Stimulated activated naive CD4-positive, alpha-beta T cell (primary cell): ENCODE results near the gene KLHL5.

ENCODE experiments used
- DNase-seq, 6 experiments: peaks; one replicate each; lab custom pipeline; 2025; lab: John Stamatoyannopoulos, UW

KLHL5 gene

GRCh38 chr4:39062094-39062769, at the start of gene KLHL5:
TSS of gene KLHL5 (plus strand) at chr4:39062232. CDS start at chr4:39062653, 421 bp downstream.
- DNase-seq = no peak

DNA sequence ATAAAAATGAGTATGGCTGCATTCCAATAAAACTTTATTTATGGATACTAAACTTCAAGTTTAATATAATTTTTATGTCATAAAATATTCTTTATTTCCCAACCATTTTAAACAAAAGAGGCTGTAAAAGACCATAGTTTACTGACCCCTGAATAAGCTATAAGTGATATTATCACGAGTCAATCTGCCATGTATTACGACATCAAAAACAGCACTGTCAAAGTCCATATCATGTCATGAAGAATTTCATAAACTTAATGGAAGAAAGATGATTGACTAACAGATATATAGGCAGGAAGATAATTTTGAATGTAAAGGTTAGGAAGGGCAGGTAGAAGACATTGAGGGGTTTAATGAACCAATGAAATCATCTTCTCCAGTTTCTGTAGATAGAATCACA, 48.0 kb upstream of the KLHL5 start:
- no peak for DNase-seq

GRCh38 chr4:39020130-39020529, 41.9 kb upstream of the KLHL5 start:
- no peak for DNase-seq

- DNase-seq = no peak
These were observed 40.4 kb upstream of the KLHL5 start for GRCh38 chr4:39021631-39022030.

- DNase-seq = no peak
These were observed 39.8 kb upstream of the KLHL5 start for GRCh38 chr4:39022241-39022640.

DNA sequence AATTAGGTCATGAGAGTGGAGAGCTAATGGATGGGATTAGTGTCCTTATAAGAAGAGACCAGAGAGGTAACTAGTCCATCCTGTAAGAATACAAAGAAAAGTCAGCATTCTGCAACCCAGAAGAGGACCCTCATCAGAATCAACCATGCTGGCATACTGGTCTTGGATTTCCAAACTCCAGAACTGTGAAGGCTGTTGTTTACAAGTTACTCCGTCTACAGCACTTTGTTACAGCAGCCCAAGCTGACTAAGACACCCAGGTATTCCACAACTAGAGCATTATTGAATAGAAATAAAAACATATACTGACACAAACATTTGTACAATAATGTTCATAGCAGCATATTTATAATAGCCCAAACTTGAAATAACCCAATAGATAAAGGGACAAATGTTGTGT, 39.0 kb upstream of the KLHL5 start:
- DNase-seq = no peak

DNA sequence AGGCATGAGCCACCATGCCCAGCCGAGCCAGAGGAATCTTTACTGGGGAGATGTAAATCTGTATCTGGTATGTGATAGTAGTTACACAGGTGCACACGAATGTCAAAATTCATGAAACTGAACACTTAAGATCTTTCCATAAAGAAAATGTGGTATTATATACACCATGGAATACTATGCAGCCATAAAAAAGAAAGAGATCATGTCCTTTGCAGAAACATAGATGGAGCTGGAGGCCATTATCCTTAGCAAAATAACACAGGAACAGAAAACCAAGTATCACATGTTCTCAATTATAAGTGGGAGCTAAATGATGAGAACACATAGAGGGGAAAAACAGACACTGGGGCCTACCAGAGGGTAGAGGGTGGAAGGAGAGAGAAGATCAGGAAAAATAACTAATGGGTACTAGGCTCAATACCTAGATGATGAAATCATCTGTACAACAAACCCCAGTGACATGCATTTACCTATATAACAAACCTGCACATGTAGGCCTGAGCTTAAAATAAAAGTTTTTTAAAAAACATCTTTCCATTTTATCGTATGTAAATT, 37.6 kb upstream of the KLHL5 start:
- DNase-seq = no peak

DNA sequence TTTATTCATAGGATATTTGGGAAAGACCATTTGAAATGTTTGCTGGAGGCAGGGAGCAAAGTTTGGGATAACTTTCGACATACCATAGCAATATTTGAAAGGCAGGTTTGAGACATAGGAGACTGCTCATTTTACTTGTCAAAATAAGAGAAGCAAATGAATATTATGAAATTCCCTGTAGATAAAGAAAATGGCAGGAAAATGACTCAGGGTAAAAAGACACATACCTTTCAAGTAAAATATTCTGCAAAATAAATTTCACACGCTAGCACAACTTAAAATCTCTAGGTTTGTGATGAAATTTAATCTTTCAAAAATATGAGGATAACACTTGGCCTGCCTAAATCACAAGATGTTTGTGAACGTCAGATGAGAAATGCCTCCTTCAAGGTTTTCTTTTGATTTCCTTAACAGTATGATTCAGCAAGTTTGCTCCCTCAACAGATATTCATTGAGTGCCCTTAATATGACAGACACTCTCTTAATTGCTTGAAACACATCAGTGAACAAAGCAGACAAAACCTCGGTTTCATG, 36.4 kb upstream of the KLHL5 start:
- no peak for DNase-seq

DNA sequence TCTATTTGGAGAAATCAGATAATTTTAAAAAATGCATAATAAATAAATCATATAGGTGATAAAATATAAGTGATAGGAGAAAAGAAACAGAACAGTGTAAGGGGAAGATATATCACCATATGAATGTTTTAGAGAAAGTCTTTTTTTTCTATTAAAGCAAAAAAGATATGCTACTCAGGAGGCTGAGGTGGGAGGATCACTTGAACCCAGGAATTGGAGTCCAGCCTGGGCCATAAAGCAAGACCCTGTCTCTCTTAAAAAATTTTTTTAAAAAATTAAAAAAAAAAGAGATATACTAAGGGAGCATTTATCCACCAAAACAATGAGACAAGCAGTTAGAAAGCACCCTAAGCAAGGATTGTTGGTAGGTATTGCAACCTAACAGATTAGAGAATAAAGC, 35.9 kb upstream of the KLHL5 start:
- no peak for DNase-seq

- peak in 2 of 6 experiments; percentile 5 for DNase-seq
These were observed 32.0 kb upstream of the KLHL5 start for GRCh38 chr4:39029752-39030694.

- DNase-seq = no peak
These were observed 31.3 kb upstream of the KLHL5 start for GRCh38 chr4:39030725-39031124.

GRCh38 chr4:39031590-39032020, 30.4 kb upstream of the KLHL5 start:
- peak in 1 of 6 experiments; percentile 7 for DNase-seq

- DNase-seq = peak in 4 of 6 experiments; percentile 6 to 67 (median 66)
These were observed 29.6 kb upstream of the KLHL5 start, which contains the start of gene TMEM156 for GRCh38 chr4:39032218-39033085. TSS of gene TMEM156 (minus strand) at chr4:39032409. CDS start at chr4:39032313, 96 bp downstream.

DNA sequence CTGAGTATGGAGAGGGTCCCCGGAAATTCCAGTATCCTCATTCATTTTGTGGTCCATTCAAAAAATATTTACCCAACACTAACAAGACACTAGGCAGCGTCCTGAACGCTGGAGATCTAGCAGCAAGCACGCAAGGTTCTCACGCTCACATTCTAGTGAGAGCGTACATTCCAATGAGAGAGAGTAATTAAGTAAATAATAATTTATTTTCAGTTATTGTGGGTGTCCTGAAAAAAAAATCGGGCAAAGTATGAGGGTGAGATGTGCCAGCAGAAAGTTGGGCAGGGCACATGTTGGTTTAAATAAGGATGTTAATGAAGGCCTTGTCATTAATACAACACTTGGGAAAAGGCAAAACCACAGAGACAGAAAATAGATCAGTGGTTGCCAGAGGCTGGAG, 25.9 kb upstream of the KLHL5 start:
- no peak for DNase-seq

- no peak for DNase-seq
These were observed 24.6 kb upstream of the KLHL5 start for GRCh38 chr4:39037491-39037825.

- no peak for DNase-seq
These were observed 24.1 kb upstream of the KLHL5 start for GRCh38 chr4:39037941-39038340.

DNA sequence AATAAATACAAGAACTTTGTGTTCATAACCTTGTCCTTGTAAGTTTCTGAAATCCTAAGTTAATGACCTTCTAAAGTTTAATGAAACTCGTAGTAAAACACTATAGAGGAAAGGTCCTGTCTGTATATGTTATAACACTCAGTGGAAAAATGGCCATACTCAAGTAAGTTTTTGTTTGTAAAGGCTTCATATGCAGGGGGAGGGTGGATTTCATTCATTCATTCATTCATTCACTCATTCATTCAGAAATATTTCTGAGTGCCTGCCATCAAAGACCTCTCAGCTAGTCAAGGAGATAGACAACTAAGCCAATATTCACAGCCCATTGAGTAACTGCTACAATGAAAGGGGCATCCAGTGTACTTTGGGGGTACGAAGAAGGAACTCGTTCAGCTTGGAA, 22.9 kb upstream of the KLHL5 start:
- DNase-seq = no peak

- DNase-seq = no peak
These were observed 19.7 kb upstream of the KLHL5 start for GRCh38 chr4:39042366-39042765.

DNA sequence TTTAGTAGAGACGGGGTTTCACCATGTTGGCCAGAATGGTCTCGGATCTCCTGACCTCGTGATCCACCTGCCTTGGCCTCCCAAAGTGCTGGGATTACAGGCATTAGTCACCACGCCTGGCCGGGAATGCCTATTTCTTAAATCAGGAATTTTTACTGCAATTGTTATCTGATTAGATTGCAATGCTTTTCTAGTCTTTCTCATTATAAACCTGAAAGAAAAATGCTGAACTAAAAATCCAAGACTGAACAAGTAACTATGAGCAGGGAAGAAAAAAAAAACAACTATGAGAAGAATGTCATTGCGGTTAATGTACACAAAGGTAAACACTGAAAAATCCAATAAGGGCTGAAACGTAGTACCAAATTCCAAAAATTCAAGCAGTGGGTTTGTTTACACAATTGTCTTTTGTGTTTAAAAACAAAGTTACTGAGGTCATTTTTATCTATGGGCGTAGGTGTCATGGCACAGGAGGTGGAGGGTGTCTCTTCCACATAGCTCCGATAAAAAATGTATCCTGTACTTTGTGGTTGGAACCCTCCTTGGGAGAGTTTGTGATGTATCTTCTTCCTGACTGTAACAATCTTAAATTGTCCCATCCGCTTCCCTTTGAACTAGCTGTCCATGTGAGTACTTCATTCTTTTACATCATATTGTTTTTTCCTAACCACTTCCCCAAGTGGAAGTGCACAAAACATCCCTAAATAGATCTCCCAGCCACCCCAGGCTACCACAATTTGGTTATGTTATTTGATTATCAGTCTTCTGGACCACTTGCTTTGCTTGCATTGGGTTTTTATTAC, 18.8 kb upstream of the KLHL5 start:
- no peak for DNase-seq

- no peak for DNase-seq
These were observed 18.1 kb upstream of the KLHL5 start for GRCh38 chr4:39043861-39044363.
